Ascending aorta (tissue), 2 donors: Measurements from ENCODE around the gene CCDC88A. TPM values are rescaled to one million over a fixed set of nuclear protein-coding genes. Genes with fewer than 3 reads are reported as not detected.
"Not testable (repeated sequence)": the region's sequence is repeated elsewhere in the genome, so short reads cannot be mapped to it uniquely, and the experiment has no call there.

Experiments used
- DNase-seq, 2 donors: peaks; one replicate each; pipeline ENCODE4 v3.0.0-alpha.2; 2019; ENCODE audit warnings: low spot score in 2 of 2
- H3K27ac ChIP-seq, 2 donors: fragments of 200-600 bp; sonication (generic); one replicate each; pipeline ENCODE4 v1.5.1; 2016 to 2017; ENCODE audit warnings: mild to moderate bottlenecking in 1 of 2
- H3K27me3 ChIP-seq: fragments of 200-600 bp; sonication (generic); one replicate; pipeline ENCODE4 v1.5.1; 2017
- H3K36me3 ChIP-seq, 2 donors: fragments of 200-600 bp; sonication (generic); one replicate each; pipeline ENCODE4 v1.5.1; 2016
- H3K4me1 ChIP-seq, 2 donors: fragments of 200-600 bp; sonication (generic); one replicate each; pipeline ENCODE4 v1.5.1; 2016 to 2017; ENCODE audit warnings: mild to moderate bottlenecking in 1 of 2
- H3K4me3 ChIP-seq, 2 donors: fragments of 200-600 bp; sonication (generic); one replicate each; pipeline ENCODE4 v1.5.1; 2016 to 2017; ENCODE audit warnings: mild to moderate bottlenecking in 1 of 2
- H3K9me3 ChIP-seq, 2 donors: fragments of 200-600 bp; sonication (generic); one replicate each; pipeline ENCODE4 v1.5.1; 2016
- intact Hi-C: fragments of 100-400 bp; cut with DNase I; formaldehyde crosslinking; loops from one replicate; pipeline ENCODE4 v1.15.1; 2023
- total RNA-seq: library from RNA; depleted of rRNA; stranded (reverse); fragments of >200 nt; gene quantifications from one replicate; pipeline ENCODE4 v1.1.0, GENCODE V29; 2016
- TF ChIP-seq, protein P1 (sequence below), 3 experiments: fragments of 200-600 bp in 2 of 3; fragments of 450-650 bp in 1 of 3; sonication (generic) in 2 of 3; IDR thresholded peaks; one replicate each; pipeline ENCODE4 v1.5.1; 2016 to 2019; ENCODE audit warnings: antibody characterized with exemption in 3 of 3, mild to moderate bottlenecking in 1 of 3, moderate library complexity in 1 of 3

Gene CCDC88A
- total RNA-seq, 1 donor from 2014 or later, result 39.2 TPM

DNA sequence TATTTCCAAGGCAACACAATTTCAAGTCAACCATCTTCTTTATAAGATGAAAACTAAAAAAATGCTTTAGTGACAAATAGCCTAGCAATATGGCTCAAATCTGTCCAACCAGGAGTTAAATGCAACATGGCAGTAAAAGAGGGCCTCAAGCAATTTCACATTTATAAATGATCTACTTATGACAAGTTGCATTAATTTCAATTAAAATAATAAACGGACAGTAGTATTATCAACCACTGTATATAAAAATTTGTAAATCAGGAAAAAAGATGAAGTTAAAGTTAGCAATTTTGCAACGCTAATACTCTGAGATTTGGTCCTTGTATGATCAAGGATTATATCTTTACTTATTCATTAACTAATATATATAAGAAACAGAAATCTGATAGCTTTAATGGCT, 19.3 kb downstream of the CCDC88A start:
- no peaks in the 10 kb centered on the region for H3K9me3 ChIP-seq
- intact Hi-C loops, result no loop called here
- no peaks in the 10 kb centered on the region for H3K4me1 ChIP-seq
- peaks cover 0 to 8% of the 10 kb centered on the region in 2 donors for H3K36me3 ChIP-seq
- DNase-seq, result no peak
- H3K27me3 ChIP-seq, result no peaks in the 10 kb centered on the region
- H3K4me3 ChIP-seq, result no peak overlapping the region
- H3K27ac ChIP-seq, result no peak overlapping the region
- TF ChIP-seq, protein P1, sequence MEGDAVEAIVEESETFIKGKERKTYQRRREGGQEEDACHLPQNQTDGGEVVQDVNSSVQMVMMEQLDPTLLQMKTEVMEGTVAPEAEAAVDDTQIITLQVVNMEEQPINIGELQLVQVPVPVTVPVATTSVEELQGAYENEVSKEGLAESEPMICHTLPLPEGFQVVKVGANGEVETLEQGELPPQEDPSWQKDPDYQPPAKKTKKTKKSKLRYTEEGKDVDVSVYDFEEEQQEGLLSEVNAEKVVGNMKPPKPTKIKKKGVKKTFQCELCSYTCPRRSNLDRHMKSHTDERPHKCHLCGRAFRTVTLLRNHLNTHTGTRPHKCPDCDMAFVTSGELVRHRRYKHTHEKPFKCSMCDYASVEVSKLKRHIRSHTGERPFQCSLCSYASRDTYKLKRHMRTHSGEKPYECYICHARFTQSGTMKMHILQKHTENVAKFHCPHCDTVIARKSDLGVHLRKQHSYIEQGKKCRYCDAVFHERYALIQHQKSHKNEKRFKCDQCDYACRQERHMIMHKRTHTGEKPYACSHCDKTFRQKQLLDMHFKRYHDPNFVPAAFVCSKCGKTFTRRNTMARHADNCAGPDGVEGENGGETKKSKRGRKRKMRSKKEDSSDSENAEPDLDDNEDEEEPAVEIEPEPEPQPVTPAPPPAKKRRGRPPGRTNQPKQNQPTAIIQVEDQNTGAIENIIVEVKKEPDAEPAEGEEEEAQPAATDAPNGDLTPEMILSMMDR (IDR thresholded peaks at IDR 0.05), result no peak

DNA sequence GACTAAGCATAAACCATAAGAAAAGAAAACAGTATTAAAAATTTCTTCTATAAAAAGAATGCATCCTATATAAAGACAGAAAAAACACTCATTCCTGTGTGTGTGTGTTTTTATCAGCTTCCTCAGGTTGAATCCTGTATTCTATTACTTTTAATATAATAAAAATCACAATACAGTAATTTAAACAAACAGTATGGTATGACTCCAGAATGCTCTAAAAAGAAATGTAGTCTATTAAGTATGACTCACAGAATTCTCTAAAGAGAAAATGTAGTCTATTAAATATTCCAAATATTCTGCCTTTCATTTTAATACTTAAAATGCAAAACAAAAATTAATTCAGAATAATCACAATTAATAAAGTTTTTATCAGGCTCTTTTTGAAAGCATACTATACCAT, 19.8 kb downstream of the CCDC88A start:
- intact Hi-C loops, result no loop called here
- Histone ChIP-seq H3K36me3 (peaks cover 0 to 4% of the 10 kb centered on the region in 2 donors), H3K4me3 (no peak overlapping the region), H3K27me3 (no peaks in the 10 kb centered on the region), H3K27ac (no peak overlapping the region), H3K4me1 (no peaks in the 10 kb centered on the region), H3K9me3 (no peaks in the 10 kb centered on the region)
- TF ChIP-seq, protein P1 (IDR thresholded peaks at IDR 0.05), result no peak
- DNase-seq, result no peak

DNA sequence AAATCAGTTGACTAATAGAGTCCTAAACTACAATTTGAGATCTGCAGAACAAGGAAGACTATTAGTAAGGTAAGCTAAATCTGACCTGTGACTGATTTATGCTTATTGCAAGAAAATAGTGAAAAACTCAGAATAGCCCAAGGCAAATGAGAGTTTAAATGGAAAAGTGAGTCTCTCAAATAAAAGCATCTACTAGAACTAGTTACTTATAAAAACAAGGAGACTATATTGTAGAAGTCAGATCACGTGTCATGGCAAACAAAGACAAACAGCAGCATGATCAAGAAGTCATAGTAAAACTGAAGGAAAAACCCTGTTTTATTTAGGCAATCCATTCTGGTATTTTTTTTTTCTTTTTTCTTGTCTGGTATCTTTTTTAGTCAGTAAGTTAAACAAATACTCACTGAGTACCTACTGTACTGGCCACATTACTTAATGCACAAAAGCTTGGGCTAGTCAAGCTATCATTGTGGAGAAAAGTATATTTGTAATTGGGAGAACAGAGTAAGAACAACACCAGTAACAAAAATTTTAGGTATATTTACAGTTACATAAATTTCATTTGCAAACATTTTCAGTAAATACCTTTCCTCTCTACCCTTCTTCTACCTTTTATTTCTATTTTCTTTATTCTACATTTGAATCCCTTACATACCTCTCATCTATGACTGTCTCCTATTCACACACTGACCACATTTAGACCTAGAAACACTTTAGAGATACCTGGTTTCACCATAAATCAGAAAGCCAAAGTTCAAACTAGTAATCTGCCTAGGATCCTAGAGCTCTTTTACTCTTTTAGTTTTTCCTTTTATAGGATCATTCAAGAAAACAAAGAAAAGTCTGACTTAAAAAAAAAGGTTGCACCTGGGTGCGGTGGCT, 23.7 kb downstream of the CCDC88A start:
- H3K27ac ChIP-seq, result no peak overlapping the region
- H3K36me3 ChIP-seq, result no peaks in the 10 kb centered on the region
- H3K4me3 ChIP-seq, result no peak overlapping the region
- no peak for DNase-seq
- no peaks in the 10 kb centered on the region for H3K4me1 ChIP-seq
- no peaks in the 10 kb centered on the region for H3K27me3 ChIP-seq
- peaks cover under 1 to 10% of the 10 kb centered on the region in 2 donors for H3K9me3 ChIP-seq
- TF ChIP-seq, protein P1 (IDR thresholded peaks at IDR 0.05), result no peak
- intact Hi-C loops, result no loop called here

DNA sequence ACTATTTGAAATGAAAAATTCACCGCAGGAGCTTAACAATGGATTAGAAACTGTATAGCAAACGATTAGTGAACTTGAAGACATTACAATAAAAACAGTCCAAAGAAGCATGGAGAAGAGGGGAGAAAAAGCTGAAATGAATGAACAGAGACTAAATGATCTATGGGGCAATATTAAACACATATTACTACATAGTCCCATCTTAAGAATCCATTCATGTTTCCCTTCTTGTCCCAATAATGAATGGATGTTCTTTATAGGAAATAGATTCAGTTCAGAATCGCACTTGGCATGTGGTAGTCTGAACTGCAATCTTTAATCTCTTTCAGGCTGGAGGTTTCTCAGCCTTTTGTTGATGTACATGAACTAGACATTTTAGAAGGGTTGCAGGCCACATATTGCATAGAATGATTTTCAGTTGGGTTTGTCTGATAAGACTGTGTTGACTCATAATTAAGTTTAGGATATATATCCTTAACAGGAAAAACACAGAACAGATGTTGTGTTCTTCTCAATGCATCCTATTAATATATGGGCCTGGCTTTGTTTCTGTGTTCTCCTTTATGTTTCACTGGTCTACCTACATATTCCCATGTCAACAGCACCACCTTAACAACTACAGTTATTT, 27.9 kb downstream of the CCDC88A start:
- intact Hi-C loops, result no loop called here
- no peaks in the 10 kb centered on the region for H3K27me3 ChIP-seq
- H3K4me3 ChIP-seq, result no peak overlapping the region

DNA sequence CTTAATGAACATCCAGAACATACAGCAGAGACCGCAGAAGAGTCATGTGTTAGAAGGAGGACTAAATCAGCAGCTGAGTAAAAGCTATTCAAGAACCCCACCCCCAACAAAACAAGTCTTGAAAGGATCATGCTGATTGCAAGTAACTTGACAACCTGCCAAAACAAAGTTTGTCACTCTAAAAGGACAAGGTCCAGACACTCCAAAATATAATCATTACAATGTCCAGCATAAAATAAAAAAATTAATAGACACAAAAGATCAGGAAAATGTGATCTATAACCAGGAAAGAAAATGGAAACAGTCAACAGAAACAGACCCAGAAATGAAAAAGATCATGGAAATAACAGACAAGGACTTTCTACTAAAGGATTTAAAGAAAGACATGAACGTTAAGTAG, 28.5 kb downstream of the CCDC88A start:
- Histone ChIP-seq H3K4me3 (no peak overlapping the region), H3K4me1 (no peaks in the 10 kb centered on the region), H3K36me3 (no peaks in the 10 kb centered on the region), H3K27ac (no peak overlapping the region), H3K9me3 (peaks cover 5 to 19% of the 10 kb centered on the region in 2 donors), H3K27me3 (no peaks in the 10 kb centered on the region)
- intact Hi-C loops, result no loop called here
- DNase-seq, result no peak
- TF ChIP-seq, protein P1 (IDR thresholded peaks at IDR 0.05), result no peak

More for the DNA sequence above, 27.9 kb downstream of the CCDC88A start:
- TF ChIP-seq, protein P1 (IDR thresholded peaks at IDR 0.05), result no peak
- Histone ChIP-seq H3K27ac (no peak overlapping the region), H3K4me1 (no peaks in the 10 kb centered on the region), H3K9me3 (peaks cover 5 to 19% of the 10 kb centered on the region in 2 donors), H3K36me3 (no peaks in the 10 kb centered on the region)
- no peak for DNase-seq

DNA sequence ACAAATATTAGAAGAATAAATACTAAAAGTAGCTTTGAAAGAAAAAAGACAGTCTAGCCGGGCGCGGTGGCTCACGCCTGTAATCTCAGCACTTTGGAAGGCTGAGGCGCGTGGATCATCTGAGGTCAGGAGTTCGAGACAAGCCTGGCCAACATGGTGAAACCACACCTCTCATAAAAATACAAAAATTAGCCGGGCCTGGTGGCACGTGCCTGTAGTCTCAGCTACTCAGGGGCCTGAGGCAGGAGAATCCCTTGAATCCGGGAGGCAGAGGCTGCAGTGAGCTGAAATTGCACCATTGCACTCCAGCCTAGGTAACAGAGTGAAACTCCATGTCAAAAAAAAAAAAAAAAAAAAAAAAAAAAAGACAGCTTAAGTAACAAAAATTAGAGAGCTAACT, 34.1 kb downstream of the CCDC88A start:
- DNase-seq, H3K36me3 ChIP-seq, H3K9me3 ChIP-seq, H3K4me3 ChIP-seq, intact Hi-C loops, H3K4me1 ChIP-seq, H3K27me3 ChIP-seq, H3K27ac ChIP-seq: not testable (repeated sequence)
